GM19438 (cell line): ENCODE measurements around the gene ZNF580.

ENCODE experiments used
- ATAC-seq: cut with Tn5 transposase; IDR thresholded peaks from one replicate; pipeline ENCODE4 v1.9.1; 2021; ENCODE audit warnings: low read depth; ENCODE audit not compliant: unreplicated experiment

Gene ZNF580

GRCh38 chr19:55622242-55622969 is 18.4 kb upstream of the ZNF580 start:
- no peak for ATAC-seq

GRCh38 chr19:55623130-55623529 is 17.7 kb upstream of the ZNF580 start:
- ATAC-seq, result no peak

GRCh38 chr19:55623561-55623960 is 17.2 kb upstream of the ZNF580 start:
- ATAC-seq, result no peak

DNA sequence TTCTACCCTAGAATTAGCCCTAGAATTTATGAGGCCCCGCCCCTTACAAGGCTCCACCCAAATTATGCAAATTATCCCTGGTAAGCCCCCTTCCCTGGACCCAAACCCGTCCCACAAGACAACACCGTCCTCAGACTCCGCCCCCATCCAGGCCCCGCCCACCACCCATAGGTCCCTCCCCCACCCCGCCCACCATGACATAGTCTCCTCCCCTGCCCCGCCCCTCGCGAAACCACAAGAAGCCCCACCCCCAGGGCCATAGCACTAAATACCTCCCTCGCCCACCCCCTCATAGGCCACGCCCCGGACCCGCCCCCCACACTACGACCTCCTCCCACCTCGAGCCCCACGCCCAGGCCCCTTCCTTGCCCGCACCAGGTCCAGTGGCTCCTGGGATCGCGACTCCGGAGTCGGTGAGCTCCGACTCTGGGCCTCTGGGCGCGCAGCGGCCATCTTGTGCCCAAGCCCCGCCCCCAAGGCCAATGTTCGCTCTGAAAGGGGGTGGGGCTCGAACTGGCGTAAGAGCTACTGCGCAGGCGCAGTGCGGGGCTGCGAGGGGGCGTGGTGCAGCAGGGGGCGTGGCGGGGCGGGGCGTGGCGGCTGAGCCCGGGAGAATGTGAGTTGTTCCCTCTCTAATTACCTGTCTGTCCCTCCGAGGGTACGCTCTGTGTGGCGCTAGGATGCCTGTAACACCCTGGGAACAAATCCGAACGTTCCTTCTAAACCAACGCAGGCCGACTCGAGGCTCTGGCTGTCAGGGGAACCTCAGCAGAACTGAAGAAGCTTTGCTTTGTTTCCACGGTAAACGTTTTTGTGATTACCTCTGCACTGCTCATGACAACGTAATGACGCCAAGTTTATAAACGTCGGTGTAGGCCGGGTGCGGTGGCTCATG is 16.4 kb upstream of the ZNF580 start, which contains the start of gene ZNF784:
TSS of gene ZNF784 (minus strand) at position 458 of the 895 bp plus-strand sequence. CDS start at position 453, 5 bp downstream.
- ATAC-seq, result no peak

DNA sequence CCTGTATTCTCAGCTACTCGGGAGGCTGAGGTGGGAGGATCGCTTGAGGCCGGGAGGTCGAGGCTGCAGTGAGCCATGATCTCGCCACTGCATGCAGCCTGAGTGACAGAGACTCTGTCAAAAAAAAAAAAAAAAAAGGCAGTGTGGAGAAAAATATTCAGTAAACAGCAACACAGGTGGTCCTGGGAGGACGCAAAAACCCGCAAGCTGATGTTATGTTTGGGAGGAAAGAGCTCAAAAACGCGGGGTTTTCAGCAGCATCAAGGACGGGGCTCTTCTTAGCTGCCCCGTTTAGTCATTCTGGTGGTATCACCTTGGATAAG is 15.8 kb upstream of the ZNF580 start:
- ATAC-seq, result no peak

DNA sequence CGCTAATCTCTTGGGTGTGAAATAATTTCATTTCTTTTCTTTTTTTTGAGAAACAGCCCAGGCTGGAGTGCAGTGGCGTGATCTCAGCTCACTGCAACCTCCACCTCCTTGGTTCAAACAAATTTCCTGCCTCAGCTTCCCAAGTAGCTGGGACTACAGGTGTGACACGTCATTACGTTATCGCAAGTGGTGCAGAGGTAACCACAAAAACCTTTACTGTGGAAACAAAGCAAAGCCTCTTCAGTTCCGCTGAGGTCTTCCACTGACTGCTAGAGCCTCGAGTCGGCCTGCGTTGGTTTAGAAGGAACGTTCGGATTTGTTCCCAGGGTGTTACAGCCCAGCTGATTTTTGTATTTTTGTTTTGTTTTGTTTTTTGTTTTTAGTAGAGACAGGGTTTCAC is 14.5 kb upstream of the ZNF580 start:
- ATAC-seq, result no peak

GRCh38 chr19:55632463-55632834 is 8.4 kb upstream of the ZNF580 start:
- no peak for ATAC-seq

- no peak for ATAC-seq
Observed at GRCh38 chr19:55633861-55634260, 6.9 kb upstream of the ZNF580 start.

DNA sequence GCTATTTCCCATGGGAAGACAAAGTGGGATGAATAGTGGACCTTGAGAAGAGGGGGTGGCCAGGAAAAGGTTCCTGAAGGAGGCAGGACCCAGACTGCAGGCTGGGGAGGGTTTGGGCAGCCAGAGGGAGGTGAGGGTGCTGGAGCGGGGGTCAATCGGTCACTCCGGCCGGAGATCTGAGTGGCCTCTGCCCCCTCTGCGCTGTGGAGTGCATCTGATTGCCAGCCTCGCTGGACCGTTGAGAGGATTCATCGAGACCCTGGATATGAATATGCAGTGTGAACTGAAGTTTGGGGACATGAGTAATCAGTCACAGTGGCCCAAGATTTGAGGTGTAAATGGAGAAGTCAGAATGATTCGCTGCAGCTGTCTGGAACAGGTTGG is 5.5 kb upstream of the ZNF580 start:
- no peak for ATAC-seq

- ATAC-seq, result no peak
Observed at GRCh38 chr19:55635856-55636440, 4.9 kb upstream of the ZNF580 start.

- no peak for ATAC-seq
Observed at GRCh38 chr19:55636723-55637122, 4.1 kb upstream of the ZNF580 start.

- ATAC-seq, result no peak
Observed at GRCh38 chr19:55637534-55637933, 3.3 kb upstream of the ZNF580 start.

DNA sequence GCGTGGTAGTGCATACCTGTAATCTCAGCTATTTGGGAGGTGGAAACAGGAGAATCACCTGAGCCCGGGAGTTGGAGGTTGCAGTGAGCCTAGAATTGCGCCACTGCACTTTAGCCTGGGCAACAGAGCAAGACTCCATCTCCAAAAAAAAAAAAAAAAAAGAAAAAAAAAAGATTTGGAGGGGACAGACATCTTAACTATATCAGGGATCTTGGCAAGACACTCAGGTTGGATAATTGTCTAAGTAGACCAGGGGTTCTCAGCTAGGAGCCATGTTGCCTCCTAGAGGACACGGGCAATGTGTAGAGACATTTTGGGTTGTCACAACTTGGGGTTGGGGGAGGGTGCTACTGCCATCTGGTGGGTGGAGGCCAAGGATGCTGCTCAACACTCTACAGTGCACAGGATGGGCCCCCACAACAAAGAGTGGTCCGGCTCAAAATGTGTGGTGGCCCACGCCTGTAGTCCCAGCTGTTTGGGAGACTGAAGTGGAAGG is 1.9 kb upstream of the ZNF580 start:
- no peak for ATAC-seq

DNA sequence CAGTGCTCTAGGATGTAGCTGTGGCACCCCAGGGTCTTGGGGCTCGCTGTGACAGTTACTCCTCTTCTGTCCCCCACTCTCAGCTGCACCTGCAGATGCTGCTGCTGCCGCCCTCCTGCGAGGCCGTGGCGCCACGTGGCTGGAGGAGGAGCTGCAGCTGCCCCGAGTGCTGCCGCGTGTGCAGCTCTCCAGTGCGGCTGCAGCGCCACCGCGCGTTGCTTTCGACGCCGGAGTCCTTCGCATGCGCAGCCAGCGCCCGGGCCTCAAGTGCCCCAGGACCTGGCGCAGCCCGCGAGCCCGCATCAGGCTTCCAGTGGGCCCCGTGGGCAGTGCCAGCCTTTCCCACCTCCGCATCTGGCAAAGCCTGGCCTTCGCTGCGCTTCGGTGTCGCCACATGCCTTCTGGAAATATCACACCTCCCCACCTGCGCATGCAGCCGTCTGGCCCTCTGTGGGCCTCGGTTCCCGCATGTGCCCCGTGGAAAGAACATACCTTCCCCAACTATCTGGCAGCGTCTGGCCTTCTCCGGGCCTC is 692 bp upstream of the ZNF580 start:
- ATAC-seq, result no peak

DNA sequence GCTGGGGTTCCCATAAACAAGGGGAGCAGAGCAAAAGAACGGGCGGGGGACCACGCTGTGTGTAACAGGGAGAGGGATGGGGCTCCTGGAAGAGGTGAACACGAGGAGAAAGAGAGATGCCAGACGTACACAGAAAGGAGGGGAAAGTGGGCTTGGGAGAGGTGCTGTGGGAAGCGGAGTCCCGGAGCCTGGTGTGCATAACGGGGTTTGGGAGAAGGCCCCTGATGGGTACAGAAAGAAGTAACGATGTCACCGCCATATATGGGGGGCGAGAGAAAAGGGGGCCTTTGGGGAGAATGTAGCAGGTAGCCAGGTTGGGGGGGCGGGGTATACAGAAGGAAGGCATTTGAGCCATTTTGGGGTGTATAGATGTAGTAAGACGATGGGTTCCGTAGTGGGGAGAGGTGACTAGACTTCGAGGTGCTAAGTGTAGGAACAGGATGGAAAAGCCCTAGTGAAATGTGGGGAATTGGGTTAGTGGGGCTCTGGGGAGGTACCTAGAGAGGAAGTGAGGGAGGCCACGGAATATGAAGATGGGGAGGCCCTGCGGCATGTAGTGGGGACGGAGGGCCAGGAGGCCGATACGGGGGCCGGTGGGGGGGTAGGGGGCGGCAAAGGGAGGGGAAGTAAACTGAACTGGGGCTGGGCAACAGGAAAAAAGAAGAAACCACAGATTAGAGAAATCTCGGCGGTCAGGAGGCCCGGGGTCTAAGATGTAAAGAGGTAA is 787 bp downstream of the ZNF580 start:
- no peak for ATAC-seq

DNA sequence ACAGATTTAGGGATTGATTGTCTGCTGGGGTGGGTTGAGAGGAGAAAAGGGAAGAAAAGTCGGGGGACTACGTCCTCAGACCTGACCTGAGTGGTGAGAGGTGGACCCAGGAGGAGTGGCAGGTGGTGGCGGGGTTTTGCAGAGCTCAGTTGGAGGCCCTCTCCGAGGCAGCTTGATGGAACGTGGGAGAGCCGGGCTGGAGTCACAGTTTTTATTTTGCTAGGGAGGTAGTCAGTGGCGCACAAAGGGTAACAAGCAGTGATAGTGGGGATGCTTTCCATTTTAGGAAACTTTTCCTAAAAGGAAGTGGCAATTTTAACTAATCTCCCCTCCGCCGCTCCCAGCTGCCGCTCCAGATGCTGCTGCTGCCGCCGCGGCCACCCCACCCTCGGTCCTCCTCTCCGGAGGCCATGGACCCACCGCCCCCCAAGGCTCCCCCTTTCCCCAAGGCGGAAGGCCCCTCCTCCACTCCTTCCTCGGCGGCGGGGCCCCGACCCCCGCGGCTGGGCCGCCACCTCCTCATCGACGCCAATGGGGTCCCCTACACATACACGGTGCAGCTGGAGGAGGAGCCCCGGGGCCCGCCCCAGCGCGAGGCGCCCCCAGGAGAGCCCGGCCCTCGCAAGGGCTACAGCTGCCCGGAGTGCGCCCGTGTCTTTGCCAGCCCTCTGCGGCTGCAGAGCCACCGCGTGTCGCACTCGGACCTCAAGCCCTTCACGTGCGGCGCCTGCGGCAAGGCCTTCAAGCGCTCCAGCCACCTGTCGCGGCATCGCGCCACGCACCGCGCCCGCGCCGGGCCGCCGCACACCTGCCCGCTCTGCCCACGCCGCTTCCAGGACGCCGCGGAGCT is 1.6 kb downstream of the ZNF580 start:
- no peak for ATAC-seq

- no peak for ATAC-seq
Observed at GRCh38 chr19:55643003-55643886, 2.4 kb downstream of the ZNF580 start, which contains the start of gene ZNF581. TSS of gene ZNF581 (plus strand) at chr19:55643649. CDS start at chr19:55644572, 923 bp downstream.

- no peak for ATAC-seq
Observed at GRCh38 chr19:55643887-55644176, 3.0 kb downstream of the ZNF580 start.
